Suprapubic skin (tissue), 4 donors: ENCODE results near the gene SLC25A47. TPM values are rescaled to one million over a fixed set of nuclear protein-coding genes. Genes with fewer than 3 reads are reported as not detected.

ENCODE experiments used
- DNase-seq, 2 donors: peaks; one replicate each; pipeline ENCODE4 v3.0.0-alpha.2; 2019; ENCODE audit warnings: low spot score in 2 of 2
- H3K27ac ChIP-seq: fragments of 200-600 bp; sonication (generic); one replicate; pipeline ENCODE4 v1.5.1; 2019
- H3K27me3 ChIP-seq: fragments of 200-600 bp; sonication (generic); one replicate; pipeline ENCODE4 v1.5.1; 2019
- H3K36me3 ChIP-seq: fragments of 200-600 bp; sonication (generic); one replicate; pipeline ENCODE4 v1.5.1; 2019
- H3K4me1 ChIP-seq: fragments of 200-600 bp; sonication (generic); one replicate; pipeline ENCODE4 v1.5.1; 2019
- H3K4me3 ChIP-seq: fragments of 200-600 bp; sonication (generic); one replicate; pipeline ENCODE4 v1.5.1; 2019; ENCODE audit warnings: mild to moderate bottlenecking
- H3K9me3 ChIP-seq: fragments of 200-600 bp; sonication (generic); one replicate; pipeline ENCODE4 v1.5.1; 2019
- EP300 ChIP-seq: sonication (generic); formaldehyde crosslinking; IDR thresholded peaks from one replicate; pipeline ENCODE4 v1.6.1; 2017; ENCODE audit warnings: antibody characterized with exemption
- POLR2A ChIP-seq, 2 donors: fragments of 450-650 bp; IDR thresholded peaks; one replicate each; pipeline ENCODE4 v1.6.1; 2017; ENCODE audit warnings: antibody characterized with exemption in 2 of 2, mild to moderate bottlenecking in 2 of 2, moderate library complexity in 2 of 2
- POLR2AphosphoS5 ChIP-seq, 3 donors: sonication (generic); formaldehyde crosslinking; IDR thresholded peaks; one replicate each; pipeline ENCODE4 v1.6.1; 2017; ENCODE audit warnings: antibody characterized with exemption in 3 of 3
- WGBS: methylation state at CpG from one replicate; pipeline ENCODE4 v1.1.5; 2018; 5-methylcytosine and 5-hydroxymethylcytosine counted together
- total RNA-seq, 4 donors: library from RNA; depleted of rRNA; stranded (reverse); fragments of >200 nt; gene quantifications; one replicate each; pipeline ENCODE4 v1.1.0, GENCODE V29; 2016
- TF ChIP-seq, protein P1 (sequence below), 2 donors: fragments of 200-600 bp in 1 of 2; fragments of 450-650 bp in 1 of 2; sonication (generic) in 1 of 2; IDR thresholded peaks; one replicate each; pipeline ENCODE4 v1.5.1; 2016 to 2019; ENCODE audit warnings: antibody characterized with exemption in 2 of 2, mild to moderate bottlenecking in 1 of 2, moderate library complexity in 1 of 2

SLC25A47 gene, protein sequence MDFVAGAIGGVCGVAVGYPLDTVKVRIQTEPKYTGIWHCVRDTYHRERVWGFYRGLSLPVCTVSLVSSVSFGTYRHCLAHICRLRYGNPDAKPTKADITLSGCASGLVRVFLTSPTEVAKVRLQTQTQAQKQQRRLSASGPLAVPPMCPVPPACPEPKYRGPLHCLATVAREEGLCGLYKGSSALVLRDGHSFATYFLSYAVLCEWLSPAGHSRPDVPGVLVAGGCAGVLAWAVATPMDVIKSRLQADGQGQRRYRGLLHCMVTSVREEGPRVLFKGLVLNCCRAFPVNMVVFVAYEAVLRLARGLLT
- 1 to 10 TPM in 1 of 4 donors, under 1 TPM in 1, not detected in 2; 0.30 to 1.4 TPM for total RNA-seq

- Histone ChIP-seq H3K9me3 (no peaks in the 10 kb centered on the region), H3K36me3 (no peaks in the 10 kb centered on the region), H3K4me1 (peaks cover 6% of the 10 kb centered on the region), H3K27me3 (no peaks in the 10 kb centered on the region), H3K27ac (no peak within 1 kb of the TSS), H3K4me3 (no peak within 1 kb of the TSS)
- 83% methylated on average over 10 of the region's 16 CpGs for WGBS
- DNase-seq, result no peak
- TF ChIP-seq EP300 (no peak), POLR2A (IDR thresholded peaks at IDR 0.05) (no peak), POLR2AphosphoS5 (IDR thresholded peaks at IDR 0.05) (no peak)
- TF ChIP-seq, protein P1, sequence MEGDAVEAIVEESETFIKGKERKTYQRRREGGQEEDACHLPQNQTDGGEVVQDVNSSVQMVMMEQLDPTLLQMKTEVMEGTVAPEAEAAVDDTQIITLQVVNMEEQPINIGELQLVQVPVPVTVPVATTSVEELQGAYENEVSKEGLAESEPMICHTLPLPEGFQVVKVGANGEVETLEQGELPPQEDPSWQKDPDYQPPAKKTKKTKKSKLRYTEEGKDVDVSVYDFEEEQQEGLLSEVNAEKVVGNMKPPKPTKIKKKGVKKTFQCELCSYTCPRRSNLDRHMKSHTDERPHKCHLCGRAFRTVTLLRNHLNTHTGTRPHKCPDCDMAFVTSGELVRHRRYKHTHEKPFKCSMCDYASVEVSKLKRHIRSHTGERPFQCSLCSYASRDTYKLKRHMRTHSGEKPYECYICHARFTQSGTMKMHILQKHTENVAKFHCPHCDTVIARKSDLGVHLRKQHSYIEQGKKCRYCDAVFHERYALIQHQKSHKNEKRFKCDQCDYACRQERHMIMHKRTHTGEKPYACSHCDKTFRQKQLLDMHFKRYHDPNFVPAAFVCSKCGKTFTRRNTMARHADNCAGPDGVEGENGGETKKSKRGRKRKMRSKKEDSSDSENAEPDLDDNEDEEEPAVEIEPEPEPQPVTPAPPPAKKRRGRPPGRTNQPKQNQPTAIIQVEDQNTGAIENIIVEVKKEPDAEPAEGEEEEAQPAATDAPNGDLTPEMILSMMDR (IDR thresholded peaks at IDR 0.05), result no peak
These were observed at the start of gene SLC25A47 for GRCh38 chr14:100323121-100323941. SLC25A47 (plus strand) TSS chr14:100323339; CDS start chr14:100323415, 76 bp downstream.

DNA sequence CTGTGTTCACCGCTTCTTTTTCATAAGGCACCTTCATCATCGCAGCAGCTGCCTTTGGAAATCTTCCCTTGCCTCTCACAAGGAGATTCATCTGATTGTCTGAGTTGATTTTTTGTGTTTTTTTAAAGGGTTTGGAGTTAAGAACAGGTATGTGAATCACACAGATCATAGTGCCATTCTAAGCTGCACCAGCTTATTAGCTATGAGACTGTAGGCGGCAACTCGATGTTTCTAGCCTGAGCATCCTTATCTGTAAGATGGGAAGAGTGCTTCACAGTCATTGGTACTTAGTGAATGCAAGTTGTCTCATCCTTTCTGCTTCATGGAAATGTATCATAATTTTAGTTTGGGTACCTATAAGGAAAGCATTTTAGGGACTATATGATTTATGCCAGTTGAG is 48.9 kb upstream of the SLC25A47 start:
- Histone ChIP-seq H3K4me3 (no peak overlapping the region), H3K9me3 (no peaks in the 10 kb centered on the region), H3K36me3 (peaks cover 12% of the 10 kb centered on the region), H3K4me1 (peaks cover 17% of the 10 kb centered on the region), H3K27ac (no peak overlapping the region), H3K27me3 (no peaks in the 10 kb centered on the region)
- no peak for DNase-seq
- 94% methylated on average over 4 of the region's 4 CpGs for WGBS
- TF ChIP-seq, protein P1 (IDR thresholded peaks at IDR 0.05), result no peak
- TF ChIP-seq POLR2AphosphoS5 (IDR thresholded peaks at IDR 0.05), result no peak
- no peak for TF ChIP-seq POLR2A (IDR thresholded peaks at IDR 0.05)
- TF ChIP-seq EP300, result no peak

GRCh38 chr14:100275214-100275613 is 47.9 kb upstream of the SLC25A47 start:
- peaks cover 17% of the 10 kb centered on the region for H3K4me1 ChIP-seq
- WGBS, result 80% methylated on average over 7 of the region's 7 CpGs
- no peak overlapping the region for H3K27ac ChIP-seq
- H3K36me3 ChIP-seq, result peaks cover 12% of the 10 kb centered on the region
- no peak overlapping the region for H3K4me3 ChIP-seq
- H3K27me3 ChIP-seq, result no peaks in the 10 kb centered on the region
- no peaks in the 10 kb centered on the region for H3K9me3 ChIP-seq
- DNase-seq, result no peak
- TF ChIP-seq EP300, result no peak
- TF ChIP-seq, protein P1 (IDR thresholded peaks at IDR 0.05), result no peak
- TF ChIP-seq POLR2A (IDR thresholded peaks at IDR 0.05), result no peak
- TF ChIP-seq POLR2AphosphoS5 (IDR thresholded peaks at IDR 0.05), result no peak

DNA sequence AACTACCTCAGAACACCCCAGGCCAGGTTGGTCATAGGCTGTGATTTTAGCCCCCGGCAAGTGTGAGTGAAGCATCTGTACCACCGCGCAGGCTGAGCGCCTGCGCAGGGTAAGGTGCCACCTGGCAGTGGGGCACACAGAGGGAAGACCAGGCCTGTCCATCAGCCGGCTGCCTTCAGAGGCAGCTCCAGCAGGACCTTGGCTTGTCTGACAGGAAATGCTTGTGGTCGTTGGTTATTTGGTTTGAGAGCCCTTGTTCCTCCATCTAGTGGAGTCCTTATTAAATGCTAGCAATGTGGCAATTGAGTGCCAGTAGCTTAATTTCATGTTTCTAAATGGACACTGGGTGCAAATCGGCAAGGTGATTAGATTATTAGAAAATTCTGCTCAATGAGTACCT is 44.4 kb upstream of the SLC25A47 start:
- TF ChIP-seq, protein P1 (IDR thresholded peaks at IDR 0.05), result no peak
- no peak for TF ChIP-seq POLR2A (IDR thresholded peaks at IDR 0.05)
- TF ChIP-seq POLR2AphosphoS5 (IDR thresholded peaks at IDR 0.05), result no peak
- TF ChIP-seq EP300, result no peak
- WGBS, result 75% methylated on average over 7 of the region's 8 CpGs
- no peak for DNase-seq
- no peaks in the 10 kb centered on the region for H3K9me3 ChIP-seq
- peaks cover 12% of the 10 kb centered on the region for H3K36me3 ChIP-seq
- H3K4me3 ChIP-seq, result no peak overlapping the region
- no peaks in the 10 kb centered on the region for H3K27me3 ChIP-seq
- H3K4me1 ChIP-seq, result peaks cover 29% of the 10 kb centered on the region
- H3K27ac ChIP-seq, result no peak overlapping the region

GRCh38 chr14:100279133-100279532 is 44.0 kb upstream of the SLC25A47 start:
- WGBS, result 88% methylated on average over 2 of the region's 2 CpGs
- TF ChIP-seq POLR2AphosphoS5 (IDR thresholded peaks at IDR 0.05) (no peak), POLR2A (IDR thresholded peaks at IDR 0.05) (no peak), EP300 (no peak)
- TF ChIP-seq, protein P1 (IDR thresholded peaks at IDR 0.05), result no peak
- H3K9me3 ChIP-seq, result no peaks in the 10 kb centered on the region
- peaks cover 12% of the 10 kb centered on the region for H3K36me3 ChIP-seq
- no peaks in the 10 kb centered on the region for H3K27me3 ChIP-seq
- no peak for DNase-seq
- H3K27ac ChIP-seq, result no peak overlapping the region
- H3K4me1 ChIP-seq, result peaks cover 29% of the 10 kb centered on the region
- no peak overlapping the region for H3K4me3 ChIP-seq
